Lower leg skin (tissue), 3 donors: ENCODE results near the gene QSOX1.

ENCODE experiments used
- CTCF ChIP-seq, 3 donors: fragments of 450-650 bp; IDR thresholded peaks; one replicate each; pipeline ENCODE4 v1.5.1; 2016; ENCODE audit warnings: antibody characterized with exemption in 3 of 3, mild to moderate bottlenecking in 3 of 3, moderate library complexity in 2 of 3
- POLR2A ChIP-seq, 2 donors: fragments of 450-650 bp; IDR thresholded peaks; one replicate each; pipeline ENCODE4 v1.6.1; 2016 to 2017; ENCODE audit warnings: antibody characterized with exemption in 2 of 2, mild to moderate bottlenecking in 1 of 2, moderate library complexity in 1 of 2

GRCh38 chr1:180250883-180251509 lies 96.3 kb downstream of the QSOX1 start:
- TF ChIP-seq CTCF (IDR thresholded peaks at IDR 0.05) (no peak), POLR2A (IDR thresholded peaks at IDR 0.05) (no peak)
